Bronchial epithelial cell (primary cell): ENCODE results near the gene RASSF3. TPM values are rescaled to one million over a fixed set of nuclear protein-coding genes. Genes with fewer than 3 reads are reported as not detected.
"Not testable (repeated sequence)": the region's sequence is repeated elsewhere in the genome, so short reads cannot be mapped to it uniquely, and the experiment has no call there.

Experiments
- DNase-seq: peaks from one replicate; pipeline ENCODE4 v3.0.0-alpha.2; 2010; ENCODE audit warnings: low read depth
- FAIRE-seq: peaks from 2 replicates; lab custom pipeline; 2011; peaks lifted over from hg19 to GRCh38; lab: Jason Lieb, UNC
- H3K27me3 ChIP-seq: 2 replicates; pipeline ENCODE4 v1.5.1; 2011; ENCODE audit warnings: low read length; ENCODE audit not compliant: control insufficient read depth, insufficient read depth
- H3K36me3 ChIP-seq: 2 replicates; pipeline ENCODE4 v1.5.1; 2011; ENCODE audit warnings: low read length; ENCODE audit not compliant: control insufficient read depth, insufficient read depth
- H3K4me3 ChIP-seq: 2 replicates; pipeline ENCODE4 v1.5.1; 2011; ENCODE audit warnings: mild to moderate bottlenecking, low read depth, low read length, control low read depth
- CTCF ChIP-seq: IDR thresholded peaks from 2 replicates; pipeline ENCODE4 v1.5.1; 2011; ENCODE audit warnings: mild to moderate bottlenecking, moderate library complexity, low read length, control low read depth, inconsistent platforms; ENCODE audit not compliant: insufficient read depth, severe bottlenecking
- total RNA-seq: library from RNA; depleted of rRNA; stranded (reverse); fragments of >200 nt; gene quantifications from 2 replicates; pipeline ENCODE4 v1.2.1, GENCODE V29; 2014

RASSF3 gene
- total RNA-seq, 1 donor from 2014 or later = 9.7 TPM

GRCh38 chr12:64687816-64688215 lies 77.5 kb downstream of the RASSF3 start:
- H3K4me3 ChIP-seq = no peak overlapping the region
- no peak for FAIRE-seq
- peaks cover 3% of the 10 kb centered on the region for H3K36me3 ChIP-seq
- no peaks in the 10 kb centered on the region for H3K27me3 ChIP-seq
- no peak for DNase-seq
- TF ChIP-seq CTCF = no peak

GRCh38 chr12:64688219-64688618 lies 77.9 kb downstream of the RASSF3 start:
- no peak overlapping the region for H3K4me3 ChIP-seq
- H3K27me3 ChIP-seq = no peaks in the 10 kb centered on the region
- H3K36me3 ChIP-seq = peaks cover 3% of the 10 kb centered on the region
- no peak for TF ChIP-seq CTCF
- FAIRE-seq (no peak), DNase-seq (no peak)

- TF ChIP-seq CTCF = no peak
- FAIRE-seq (no peak), DNase-seq (no peak)
- Histone ChIP-seq H3K4me3 (no peak overlapping the region), H3K36me3 (peaks cover 3% of the 10 kb centered on the region), H3K27me3 (no peaks in the 10 kb centered on the region)
These were observed 78.4 kb downstream of the RASSF3 start for GRCh38 chr12:64688715-64689114.

GRCh38 chr12:64690236-64690635 lies 79.9 kb downstream of the RASSF3 start:
- not testable (repeated sequence) for DNase-seq, FAIRE-seq, H3K27me3 ChIP-seq, H3K4me3 ChIP-seq, H3K36me3 ChIP-seq

GRCh38 chr12:64691227-64691794 lies 81.0 kb downstream of the RASSF3 start:
- DNase-seq (no peak), FAIRE-seq (no peak)
- Histone ChIP-seq H3K36me3 (no peaks in the 10 kb centered on the region), H3K4me3 (no peak overlapping the region), H3K27me3 (no peaks in the 10 kb centered on the region)
- TF ChIP-seq CTCF = no peak

- no peaks in the 10 kb centered on the region for H3K36me3 ChIP-seq
- no peak for TF ChIP-seq CTCF
- H3K27me3 ChIP-seq = no peaks in the 10 kb centered on the region
- H3K4me3 ChIP-seq = no peak overlapping the region
- DNase-seq (no peak), FAIRE-seq (no peak)
These were observed 81.7 kb downstream of the RASSF3 start for GRCh38 chr12:64691795-64692583.
